NCI-H2029 treated with DMSO at 0.1 percent for 48 hours (cell line): ENCODE data around the gene PCBP2.
"Not testable (repeated sequence)": the region's sequence is repeated elsewhere in the genome, so short reads cannot be mapped to it uniquely, and the experiment has no call there.

Experiments used
- DNase-seq: peaks from one replicate; lab custom pipeline; 2025; lab: John Stamatoyannopoulos, UW

Gene PCBP2

DNA sequence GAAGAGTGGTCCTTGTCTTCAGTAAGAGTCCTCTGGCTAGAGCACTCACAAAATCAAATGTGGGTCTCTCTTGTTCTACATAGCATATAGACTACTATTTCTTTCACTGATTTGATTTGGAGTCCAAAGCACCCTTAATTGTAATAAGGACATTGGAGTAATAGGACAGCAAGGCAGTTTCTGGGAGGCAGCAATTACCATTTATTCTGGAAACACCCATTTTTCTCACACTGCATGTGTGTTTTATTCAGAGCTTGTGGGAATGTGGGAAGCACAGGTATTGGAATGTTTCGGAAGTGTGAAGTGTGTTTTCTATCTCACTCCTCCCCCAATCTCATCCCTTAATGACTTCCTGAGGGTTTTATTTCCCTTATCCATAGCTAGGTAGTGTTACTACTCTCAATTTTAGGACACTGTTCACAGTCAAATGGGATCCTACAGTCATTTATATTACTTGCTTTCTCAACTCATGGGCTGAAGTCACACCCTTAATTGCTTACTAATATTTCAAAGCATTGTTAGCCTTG, 20.2 kb downstream of the PCBP2 start:
- no peak for DNase-seq

DNA sequence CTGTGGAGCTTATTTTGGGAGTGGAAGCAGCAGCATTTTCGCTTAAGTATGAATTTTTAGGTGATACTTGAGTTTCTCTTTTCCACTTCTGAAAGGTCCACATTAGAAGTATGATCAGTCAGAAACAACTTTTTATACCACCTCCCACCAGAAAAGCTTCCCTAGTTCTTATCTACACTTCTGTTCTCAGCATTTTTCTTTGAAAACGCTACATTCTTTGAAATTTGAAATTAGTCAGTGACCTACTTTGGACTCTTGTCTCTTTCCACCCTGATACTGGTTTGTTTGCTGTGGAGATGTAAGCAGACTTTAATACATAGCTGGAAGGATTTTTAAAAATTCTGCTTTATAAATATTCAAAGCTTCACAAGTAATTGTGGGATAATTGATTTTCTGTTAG, 22.2 kb downstream of the PCBP2 start:
- no peak for DNase-seq

DNA sequence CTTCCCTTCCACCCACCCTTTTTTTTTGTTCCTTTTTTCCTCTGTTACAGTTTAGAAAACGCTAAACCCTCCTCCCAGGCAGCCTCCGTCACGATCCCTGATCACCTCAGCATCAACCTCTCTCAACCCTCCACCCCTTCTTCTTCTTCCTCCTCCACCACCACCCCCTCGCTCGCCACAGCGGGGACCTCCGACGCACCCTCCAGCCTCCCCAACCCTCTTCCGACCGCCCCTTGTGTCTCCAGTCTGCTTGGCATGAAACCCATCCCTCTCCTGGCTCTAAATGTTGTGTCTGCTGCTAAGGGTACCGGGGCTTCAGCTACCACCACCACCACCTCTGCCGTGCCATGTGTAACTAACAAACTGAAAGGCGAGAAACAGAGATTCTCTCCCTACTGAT, 22.9 kb downstream of the PCBP2 start:
- no peak for DNase-seq

DNA sequence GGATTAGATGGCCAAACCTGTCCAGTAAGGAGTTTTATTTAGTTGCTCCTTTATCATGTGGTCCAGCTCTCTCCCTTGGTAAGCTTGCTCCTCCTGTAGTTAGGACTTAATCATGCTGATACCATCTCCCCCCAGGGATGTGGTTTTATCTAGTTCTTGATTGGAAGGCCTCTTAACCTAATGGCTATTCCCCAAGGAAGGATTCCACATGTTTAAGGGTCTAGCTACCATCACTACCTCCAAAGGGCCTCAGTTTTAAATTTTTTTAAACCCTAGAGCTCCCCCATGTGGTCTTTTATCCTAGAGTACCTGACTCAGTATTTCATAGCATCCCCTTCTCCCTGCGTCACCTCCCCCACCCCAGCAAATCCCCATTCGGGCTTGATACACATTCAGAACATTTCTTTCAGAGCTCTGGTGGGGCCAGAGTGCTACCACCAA, 24.9 kb downstream of the PCBP2 start:
- DNase-seq, result no peak

DNA sequence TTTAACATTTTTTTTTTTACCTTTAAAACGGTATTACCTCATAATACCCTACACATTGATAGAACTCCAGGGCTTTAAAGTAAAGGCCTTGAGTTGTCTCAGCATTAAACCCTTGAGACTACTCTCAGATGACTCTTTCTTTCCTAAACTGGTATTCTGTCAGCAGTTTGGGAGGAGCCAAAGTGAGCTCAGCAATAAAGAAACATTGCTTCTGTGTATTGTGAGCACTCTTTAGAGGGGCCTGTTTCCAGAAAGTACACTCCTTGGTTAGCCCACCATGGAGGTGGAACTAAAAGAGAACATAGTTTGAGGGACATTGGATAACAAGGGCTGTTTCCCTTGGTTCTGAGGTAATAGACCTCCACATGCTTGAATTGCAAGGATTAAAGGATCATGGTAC, 27.0 kb downstream of the PCBP2 start:
- no peak for DNase-seq

DNA sequence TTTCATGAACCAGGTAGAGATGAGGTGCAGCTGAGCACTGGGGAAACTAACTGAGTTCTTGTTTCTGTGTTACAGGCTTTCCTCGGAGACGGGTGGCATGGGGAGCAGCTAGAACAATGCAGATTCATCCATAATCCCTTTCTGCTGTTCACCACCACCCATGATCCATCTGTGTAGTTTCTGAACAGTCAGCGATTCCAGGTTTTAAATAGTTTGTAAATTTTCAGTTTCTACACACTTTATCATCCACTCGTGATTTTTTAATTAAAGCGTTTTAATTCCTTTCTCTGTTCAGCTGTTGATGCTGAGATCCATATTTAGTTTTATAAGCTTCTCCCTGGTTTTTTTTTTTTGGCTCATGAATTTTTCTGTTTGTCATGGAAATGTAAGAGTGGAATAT, 27.4 kb downstream of the PCBP2 start:
- no peak for DNase-seq

DNA sequence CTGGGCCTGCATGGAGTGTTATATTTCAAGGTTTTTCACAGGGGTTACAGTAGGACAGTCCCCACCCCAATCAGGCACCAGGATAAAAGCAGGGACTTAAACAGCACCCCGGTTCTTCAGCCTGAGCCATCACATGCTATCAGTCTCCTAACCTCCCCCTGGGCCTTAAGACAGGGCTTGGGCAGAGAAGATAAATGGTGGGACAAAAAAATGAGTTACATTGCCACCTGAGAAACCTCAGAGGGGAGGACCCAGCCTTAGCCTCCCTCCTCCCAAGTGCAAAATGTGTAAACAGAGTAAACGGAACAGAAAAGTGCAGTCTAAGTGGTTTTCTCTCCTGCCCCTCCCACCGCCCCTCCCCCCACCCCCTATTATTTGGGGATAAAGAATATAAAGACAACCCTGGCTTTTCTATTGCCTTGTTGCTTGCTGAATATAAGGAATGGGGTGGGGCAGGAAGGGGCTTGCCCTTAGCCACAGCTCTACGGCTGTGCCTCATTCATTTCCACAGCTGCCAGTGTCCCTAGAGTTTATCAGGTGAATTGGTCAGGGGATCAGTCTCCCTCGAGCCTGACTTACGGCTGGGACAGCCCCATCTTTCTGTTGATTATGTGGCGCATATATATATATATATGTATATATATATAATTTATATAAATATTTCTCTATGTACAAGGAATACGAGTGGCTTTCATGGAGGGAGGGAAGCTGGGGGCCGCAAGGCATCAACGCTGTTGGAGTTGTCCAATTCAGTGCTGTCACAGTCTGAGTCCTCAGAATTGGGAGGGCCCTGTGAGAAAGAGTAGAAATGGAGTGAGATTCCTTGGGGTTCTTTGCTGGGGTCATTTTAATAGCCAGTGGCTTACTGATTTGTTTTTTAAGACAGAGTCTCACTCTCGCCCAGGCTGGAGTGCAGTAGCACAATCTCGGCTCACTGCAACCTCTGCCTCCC, 28.9 kb downstream of the PCBP2 start:
- DNase-seq, result no peak

DNA sequence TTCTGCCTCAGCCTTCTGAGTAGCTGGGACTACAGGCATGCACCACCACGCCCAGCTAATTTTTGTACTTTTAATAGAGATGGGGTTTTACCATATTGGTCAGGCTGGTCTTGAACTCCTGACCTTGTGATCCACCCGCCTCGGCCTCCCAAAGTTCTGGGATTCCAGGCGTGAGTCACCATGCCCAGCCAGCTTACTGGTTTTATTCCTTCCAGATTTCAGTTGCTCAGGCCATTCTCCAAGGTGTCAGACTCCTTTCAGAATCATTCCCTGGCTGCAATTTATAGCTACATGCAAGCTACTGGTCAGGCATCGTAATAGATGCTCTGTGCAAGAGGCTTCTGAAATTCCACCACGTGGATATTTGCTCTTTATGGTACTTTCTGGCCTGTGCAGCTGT, 29.6 kb downstream of the PCBP2 start:
- DNase-seq, result not testable (repeated sequence)

DNA sequence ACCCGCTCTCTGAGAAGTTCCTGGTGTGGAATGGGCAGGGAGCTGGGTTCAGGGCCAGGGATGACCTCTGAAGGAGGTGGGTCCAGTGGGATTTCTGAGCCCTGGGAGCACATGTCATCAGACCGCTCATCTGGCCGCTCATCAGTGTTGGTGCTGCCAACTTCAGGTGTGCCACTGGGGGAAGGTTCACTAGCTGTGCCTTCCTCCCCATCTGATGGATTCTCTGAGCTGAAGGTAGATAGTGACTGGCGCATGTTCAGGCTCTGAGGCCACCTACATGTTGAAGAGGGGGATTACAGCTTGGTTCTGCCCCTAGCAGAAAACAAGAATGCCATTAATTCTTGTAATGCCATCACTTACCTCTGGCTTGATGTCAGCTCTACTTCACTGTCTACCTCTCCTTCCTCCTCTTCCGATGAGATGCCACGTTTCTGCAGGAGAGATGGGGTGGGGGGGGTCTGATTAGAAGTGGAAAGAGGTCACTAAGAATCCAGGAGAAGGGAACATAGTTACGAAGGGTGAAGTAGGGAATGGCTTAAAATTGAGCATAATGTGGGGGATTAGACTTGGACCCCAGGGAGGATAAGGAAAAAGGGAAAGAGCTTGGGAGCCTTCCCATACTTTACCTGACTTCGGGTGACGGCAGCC, 30.2 kb downstream of the PCBP2 start:
- DNase-seq, result no peak

DNA sequence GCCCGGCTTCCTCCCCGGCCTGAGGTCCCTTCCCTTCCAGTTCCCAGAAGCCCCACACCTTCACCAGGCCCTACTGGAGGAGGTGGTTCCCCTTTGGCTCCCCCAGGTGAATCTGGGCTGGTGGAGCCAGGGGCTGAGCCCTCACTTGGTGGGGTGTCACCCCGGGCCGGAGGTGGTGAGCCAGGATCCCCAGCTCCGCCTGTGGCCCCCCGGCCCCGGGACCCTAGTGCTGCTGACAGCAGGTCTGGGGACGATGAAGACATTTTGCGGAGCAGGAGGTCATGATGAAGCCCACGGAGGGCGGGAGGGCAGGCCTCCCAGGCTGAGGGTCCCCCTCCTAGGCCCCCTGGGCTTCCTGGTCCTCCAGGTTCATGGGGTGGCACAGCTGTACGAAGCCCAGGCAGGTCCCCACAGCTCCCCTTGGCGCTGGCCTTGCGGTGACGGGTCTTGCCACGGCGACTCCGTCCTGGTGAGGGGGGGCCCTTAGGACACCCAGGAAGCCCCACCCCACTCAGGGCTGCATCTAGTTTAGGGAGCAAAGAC, 30.8 kb downstream of the PCBP2 start:
- no peak for DNase-seq

DNA sequence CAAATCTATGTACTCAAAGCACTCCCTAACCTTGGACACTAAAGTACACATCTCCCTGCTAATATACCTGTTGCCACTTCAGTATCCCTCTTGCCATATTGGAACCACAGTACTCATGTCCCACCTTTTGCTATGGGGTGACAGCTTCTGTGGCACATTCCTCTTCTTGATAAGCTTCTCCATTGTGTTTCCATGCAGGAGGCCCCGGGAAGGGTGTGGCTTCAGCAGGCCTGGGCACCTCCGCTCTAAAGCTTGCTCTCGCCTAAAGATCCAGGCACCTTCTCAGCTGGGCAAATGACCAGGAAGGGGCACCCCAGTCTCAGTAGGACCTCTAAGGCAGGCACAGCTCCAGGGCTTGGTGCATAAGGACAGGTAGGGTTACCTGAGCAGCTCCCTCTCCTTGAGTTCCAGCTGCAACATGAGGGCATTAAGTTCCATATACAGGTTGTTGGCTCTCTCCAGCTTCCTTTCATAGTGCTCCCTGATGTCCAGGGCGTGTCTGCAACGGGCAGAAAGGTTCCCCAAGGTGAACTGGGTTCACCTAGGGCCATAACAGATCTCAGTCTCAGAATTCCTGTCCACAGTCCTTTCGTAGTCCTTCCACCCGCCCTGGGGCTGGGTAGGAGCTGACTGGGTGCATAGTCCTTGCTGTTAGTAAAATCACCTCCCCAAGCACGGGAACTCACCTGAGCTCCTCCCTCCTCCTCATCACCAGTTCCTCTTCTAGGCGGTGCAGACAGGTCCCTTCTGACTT, 31.5 kb downstream of the PCBP2 start:
- DNase-seq, result no peak

DNA sequence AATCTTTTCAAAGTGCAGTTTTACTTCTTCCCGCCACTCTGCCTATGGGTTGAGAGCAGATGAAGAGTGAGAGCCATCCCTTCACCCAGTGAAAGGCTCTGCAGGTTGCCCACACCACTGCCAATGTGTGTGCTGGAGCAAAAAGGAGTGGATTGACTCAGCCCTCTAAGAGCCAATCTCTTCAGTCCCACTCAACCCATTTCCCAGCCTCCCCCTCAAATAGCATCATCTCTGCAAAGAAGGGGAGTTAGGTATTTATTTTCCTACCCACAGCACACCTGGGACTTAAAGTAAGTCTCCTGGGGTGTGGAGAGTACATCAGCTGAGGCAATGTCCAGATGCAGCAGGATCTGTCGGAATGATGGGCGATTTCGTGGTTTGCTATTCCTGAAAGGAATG, 32.1 kb downstream of the PCBP2 start:
- no peak for DNase-seq

DNA sequence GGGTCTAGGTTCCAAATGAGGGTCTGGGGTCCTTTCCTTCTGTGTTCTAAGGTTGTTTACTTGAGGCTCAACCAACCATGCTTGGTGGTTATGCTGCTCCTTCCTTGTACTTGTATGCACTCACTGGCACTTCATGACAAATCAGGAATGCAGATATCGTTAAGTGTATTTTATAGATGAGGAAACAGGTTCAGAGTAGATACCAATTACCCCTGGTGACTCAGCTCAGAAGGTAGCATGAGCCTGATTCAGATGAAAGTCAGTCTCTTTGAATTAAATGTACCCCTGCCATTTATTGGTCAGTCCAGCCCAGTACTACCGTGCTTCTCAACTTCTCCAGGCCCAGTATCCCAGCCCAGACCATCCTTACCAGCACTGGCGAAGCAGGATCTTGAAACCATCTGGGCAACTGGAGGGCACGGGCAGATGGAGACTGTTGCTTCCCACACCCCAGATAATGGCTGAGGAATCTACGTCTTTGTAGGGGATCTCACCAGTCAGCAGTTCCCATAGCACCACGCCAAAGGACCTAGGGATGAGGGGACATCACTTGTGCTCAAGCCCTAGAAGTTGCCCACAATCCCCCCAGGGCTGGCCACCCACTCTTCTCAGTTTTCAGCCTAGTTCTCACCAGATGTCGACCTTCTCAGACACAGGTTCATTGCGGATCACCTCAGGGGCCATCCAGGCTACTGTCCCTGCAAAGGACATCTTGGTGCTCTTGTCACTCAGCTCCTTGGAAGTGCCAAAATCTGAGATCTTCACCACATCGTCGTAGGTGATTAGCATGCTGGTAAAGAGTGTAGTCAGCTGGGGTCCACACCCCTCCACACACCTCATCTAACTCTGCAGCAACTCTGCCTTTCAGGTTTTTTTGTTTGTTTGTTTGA, 33.0 kb downstream of the PCBP2 start:
- no peak for DNase-seq

DNA sequence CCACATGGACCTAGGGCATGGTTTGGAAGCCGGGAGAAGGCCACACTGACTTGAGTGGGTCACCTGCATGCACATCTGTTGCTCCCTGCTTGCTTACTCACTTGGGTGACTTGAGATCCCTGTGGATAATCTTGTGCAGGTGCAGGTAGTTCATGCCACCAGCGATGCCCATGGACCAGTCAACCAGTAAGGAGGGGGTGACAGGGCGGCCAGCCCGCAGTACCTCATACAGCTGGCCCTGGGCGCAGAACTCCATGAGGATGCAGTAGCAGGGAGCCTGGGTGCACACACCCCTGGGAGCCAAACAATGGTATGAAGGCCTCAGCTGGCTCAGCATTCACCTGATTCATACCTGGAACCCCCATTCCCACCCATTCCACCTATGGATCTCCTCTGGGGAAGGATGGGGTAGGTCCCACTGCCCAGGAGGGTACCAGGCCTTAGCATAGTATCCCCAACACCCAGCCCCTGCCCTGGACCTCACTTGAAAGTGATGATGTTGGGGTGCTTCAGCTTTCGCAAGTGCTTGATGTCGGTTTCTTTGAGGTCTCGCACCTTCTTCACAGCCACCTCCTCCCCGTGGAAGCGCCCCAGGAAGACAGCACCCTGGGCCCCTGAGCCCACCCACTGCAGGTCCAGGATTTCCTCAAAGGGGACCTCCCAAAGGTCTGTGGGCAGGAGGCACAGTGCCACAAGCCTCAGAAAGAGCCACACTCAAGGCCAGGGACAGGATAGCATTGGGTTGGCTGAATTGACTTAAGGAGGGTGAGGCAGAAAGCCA, 34.2 kb downstream of the PCBP2 start:
- no peak for DNase-seq

DNA sequence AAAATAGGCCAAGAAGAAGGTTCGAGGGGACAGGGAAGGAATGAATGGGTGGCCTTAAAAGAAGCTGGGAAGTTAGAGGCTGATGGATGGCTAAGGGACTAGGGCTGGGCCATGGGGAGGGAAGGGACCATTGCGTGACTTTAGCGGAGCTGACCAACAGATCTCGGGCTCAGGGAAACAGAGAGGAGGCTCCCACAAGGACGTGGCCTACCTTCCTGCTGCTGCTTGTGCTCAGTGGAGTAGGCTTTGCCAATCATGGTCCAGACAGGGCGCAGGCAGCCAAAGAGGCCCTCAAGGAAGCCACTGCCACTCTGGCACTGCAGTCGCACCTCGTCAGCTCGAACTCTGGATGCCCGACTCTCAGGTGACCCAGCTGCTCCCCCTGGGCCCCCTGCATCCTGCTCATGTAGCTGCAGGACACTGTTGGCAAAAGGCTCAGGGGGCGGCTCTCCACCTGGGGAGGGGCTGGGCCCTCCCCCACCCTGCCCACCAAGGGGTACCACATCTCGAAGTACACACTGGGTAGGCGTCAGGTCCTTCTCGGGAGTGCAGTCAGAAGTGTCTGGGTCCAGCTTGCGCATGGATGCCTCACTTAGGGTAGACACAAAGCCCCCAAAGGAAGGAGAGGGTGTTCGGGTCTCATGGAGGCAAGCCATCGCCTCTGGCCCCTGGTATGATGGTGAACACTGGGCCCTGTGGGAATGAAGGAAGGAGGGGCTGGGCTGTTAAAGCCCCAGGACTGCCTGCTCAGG, 35.0 kb downstream of the PCBP2 start:
- DNase-seq, result no peak

DNA sequence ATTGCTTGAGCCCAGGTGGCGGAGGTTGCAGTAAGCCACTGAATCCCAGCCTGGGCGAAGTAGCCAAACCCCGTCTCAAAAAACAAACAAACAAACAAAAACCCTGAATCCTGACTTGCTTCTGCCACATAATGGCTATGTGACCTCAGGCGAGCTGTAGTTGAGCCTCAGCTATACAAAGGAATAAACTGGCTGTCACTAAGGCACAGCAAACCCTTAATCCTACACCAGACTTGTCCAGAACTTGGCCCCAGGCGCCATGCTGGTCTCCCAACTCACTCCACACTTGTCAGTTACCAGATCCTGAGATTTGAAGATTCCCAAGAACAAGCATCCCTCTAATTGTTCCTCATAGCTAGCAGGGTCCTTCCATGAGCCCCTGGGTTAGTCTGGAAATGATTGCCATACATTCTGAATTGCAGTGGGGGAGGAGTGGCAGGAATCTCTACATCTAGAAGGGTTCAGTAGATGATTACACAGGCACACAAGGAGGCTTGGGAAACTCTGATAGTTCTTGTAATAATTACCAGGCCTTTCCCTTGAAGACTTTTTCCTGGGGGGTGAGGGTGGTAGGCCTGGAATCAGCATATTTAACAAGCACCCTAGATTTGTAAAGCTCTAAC, 37.5 kb downstream of the PCBP2 start:
- no peak for DNase-seq

DNA sequence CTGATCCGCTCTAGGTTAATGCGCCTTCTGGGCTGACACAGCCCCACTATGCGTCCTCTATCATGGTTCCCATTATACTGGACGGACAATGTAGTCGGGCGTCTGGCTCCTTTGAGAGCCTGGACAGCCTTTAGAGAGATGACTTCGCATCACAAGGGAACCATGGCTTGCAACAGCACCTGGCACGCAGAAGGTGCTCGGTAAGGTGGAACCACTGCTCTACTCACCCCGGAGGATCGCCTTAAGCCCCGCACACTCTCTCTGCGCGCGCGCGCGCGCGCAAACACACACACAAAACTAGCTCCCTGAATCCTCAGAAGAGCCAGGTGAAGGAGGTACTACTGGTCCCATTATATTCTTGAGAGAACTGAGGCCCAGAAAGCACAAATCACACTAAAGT, 40.3 kb downstream of the PCBP2 start:
- DNase-seq, result no peak

DNA sequence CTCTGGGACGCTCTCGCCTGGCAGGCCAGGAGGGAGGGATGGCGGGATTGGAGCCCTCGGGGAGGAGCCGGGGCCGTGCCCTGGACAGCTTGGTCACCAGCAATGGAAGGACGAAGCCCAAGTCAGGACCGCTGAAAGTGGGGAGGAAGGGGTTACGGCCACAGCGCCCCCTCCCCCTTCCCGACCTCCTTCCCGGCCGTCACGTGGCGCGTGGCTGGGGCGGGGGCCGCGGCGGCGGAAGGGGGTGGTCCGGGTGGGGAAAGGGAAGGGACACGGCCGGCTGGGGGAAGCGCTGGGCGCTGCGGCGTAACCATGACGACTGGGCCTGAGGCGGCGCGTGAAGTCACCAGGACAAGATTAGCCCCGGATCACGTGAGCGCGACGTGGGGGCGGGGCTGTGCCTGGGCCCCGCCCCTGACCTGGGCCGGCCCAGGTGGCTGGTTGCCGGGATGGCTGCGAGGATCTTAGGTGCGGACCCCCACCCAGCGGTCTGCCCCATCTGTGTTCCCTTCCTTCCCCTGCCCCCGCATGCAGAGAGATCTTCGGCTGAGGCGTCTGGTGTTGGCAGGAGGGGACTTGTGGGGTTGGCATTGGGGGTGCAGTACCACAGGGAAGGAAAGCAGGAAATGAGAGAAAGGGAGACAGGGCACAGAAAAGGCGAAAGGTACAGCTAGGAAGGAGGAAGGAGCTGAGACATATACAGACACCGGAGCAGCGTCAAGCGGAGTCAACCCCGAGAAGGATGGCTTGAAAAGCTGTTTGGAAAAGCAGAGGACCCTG, 41.1 kb downstream of the PCBP2 start:
- peak; percentile 53 for DNase-seq
